GM15510 (cell line): ENCODE measurements around the gene EIF3K.
A peak's percentile ranks its signal among the peaks of the same experiment; 100 is the strongest.

Experiments used
- POLR2A ChIP-seq: IDR thresholded peaks from 3 replicates; pipeline ENCODE4 v1.6.1; 2011; ENCODE audit warnings: borderline replicate concordance; ENCODE audit not compliant: insufficient read length; ENCODE audit errors: extremely low read depth

Gene EIF3K

DNA sequence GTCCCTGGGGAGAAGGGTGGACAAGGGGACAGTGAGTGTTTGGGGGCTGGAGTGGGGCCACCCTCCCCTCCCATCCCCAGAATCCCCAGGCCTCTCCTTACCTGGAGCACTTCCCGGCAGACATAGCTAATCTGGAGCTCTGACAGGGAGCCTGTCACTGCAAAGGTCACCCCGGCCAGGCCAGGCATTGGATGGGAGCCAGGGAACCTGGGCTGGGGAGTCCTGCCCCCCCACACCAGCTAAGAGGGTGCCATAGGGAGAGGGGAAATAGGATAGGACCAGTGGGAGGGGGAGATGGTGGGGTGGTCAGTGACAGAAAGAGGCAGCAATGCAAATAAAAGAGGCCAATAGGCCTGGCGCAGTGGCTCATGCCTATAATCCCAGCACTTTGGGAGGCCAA, 4.7 kb upstream of the EIF3K start:
- no peak for TF ChIP-seq POLR2A

DNA sequence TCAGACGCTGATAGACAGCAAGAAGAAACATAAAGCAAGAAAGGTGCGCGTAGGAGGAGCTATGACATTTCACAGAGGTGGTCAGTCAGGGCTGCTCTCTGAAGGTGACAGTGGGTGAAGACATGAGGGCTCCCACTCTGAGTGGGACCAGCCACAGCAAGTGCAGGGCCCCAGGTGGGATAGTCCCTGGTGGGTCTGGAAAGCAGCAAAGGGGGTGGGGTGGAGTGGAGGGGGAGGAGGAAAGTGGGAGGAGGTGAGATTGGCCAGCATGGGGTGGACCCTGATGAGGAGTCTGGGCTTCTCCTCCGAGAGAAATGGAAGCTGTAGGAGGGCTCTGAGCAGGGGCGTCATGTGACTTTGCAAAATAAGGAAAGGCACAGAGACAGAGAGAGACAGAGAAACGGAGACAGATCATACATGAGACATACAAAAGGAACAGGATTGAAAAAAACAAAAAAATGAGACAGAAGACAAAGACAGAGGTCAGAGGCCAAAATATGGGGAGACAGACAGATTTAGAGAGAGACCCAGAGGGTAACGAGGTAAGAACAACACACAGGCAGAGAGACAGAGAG, 3.9 kb upstream of the EIF3K start:
- no peak for TF ChIP-seq POLR2A

DNA sequence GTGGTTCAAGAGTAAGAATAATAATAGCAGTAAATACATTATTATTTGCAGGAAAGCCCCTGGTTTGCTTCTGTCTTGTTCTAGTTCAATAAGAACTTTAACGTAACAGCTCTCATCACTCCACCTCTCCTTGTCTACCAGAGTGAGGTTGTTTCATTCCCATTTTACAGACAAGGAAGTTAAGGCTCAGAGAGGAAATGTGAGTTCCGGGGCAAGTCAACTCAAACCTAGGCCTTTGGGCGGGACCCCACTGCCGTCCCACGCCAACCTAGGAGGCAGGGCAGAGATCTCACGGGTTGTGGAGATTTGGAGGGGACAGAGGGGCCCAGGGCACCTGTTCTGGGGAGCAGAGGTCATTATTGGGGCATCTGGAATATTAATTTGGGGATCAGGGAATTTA, 2.7 kb upstream of the EIF3K start:
- TF ChIP-seq POLR2A = peak; percentile 42

DNA sequence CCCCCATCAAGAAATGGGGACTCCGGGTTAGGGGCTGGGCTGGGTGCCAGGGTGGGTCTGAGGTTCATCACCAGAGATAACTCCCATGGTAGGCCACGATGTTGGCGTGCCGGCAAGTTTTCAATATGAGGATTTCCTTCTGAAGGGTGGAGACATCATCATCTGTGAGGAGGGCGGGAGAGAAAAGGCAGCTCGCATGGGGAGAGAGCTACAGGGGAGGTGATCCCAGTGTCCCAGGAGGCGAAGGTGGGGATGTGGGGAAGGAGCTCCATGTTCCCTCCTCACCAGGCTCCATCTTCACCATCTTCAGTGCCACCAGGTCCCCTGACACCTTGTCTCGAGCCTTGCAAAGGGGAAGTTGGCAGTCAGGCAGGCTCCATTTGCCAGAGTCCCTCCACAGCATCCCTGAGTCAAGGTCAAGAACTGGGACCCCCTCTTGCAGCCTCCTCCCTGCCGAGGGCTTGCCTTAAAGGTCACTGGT, 1.7 kb upstream of the EIF3K start:
- TF ChIP-seq POLR2A = no peak

DNA sequence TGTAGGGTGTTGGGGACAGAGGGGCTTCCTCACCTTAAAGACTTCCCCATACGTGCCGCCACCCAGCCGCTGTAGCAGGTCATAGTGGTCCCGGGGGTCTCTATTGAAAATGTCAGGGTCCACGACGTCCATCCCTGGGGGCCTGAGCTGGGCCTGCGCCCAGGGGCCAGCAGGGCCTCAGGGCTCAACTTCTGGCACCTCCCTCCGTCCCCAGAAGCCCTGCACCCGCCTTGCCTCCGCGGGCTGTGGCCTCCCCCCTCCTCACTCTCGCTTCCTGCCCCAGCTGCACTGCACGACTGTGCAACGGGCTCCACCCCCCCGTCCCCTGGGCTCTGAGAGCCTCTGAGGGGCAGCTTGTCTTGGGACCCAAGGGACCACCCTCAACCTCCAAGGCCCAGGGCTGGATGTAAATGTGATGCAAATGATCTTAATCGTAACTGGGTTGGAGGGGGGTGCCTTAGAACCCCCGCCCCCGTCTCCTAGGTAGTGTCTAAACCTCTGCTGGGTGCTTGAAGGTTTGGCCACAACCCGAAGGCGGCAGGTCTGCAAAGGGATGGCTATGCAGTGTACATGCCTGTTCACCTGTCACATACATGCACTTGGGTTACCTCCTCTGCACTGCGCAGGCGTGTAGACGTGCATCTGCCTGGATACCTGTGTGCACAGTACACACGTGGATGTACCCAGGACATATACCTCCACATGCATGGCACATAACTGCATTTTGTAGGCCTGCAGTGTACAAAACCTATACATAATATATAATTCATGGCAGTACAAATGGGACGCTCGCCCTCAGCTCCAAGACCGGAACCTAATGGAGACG, 1.0 kb upstream of the EIF3K start, which contains the start of gene MAP4K1:
MAP4K1 (minus strand) TSS at position 190 of the 826 bp plus-strand sequence; CDS start at position 132, 58 bp downstream.
- TF ChIP-seq POLR2A = peak; percentile 70

DNA sequence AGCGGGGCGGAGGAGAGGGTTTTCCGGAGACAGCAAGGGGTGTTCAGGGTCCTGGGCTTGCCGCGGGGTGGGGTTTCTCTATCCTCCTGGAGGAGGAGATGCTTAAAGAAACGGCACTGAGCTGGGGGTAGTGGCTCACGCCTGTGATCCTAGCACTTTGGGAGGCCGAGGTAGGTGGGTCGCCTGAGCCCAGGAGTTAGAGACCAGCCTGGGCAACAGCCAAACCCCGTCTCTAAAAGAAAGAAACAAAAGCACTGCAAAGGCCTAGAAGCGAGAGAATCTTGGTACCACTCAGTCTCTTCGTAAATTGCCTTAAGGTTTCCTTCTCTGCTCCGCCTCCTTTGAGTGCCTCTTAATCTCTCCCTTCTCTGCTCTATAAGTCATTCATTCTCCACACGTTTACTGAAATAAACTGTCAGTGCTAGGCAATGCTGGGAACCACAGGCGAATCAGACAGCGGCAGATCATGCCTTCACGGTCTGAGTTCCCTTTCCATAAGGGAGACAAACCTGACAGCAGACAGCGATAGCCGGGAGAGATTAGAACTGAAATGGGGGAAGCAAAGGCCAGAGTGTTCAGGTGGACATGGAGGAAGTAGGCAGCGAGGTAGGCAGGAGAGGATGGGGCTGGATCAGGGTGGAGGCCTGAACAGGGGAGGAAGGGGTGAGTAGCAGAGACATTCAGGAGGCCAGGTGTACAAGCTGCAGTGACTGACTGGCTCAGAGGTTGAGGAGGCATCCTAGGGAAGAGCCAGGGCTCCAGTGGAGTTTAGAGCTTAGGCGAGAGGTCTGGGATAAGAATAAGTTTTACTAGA, 580 bp downstream of the EIF3K start:
- no peak for TF ChIP-seq POLR2A

DNA sequence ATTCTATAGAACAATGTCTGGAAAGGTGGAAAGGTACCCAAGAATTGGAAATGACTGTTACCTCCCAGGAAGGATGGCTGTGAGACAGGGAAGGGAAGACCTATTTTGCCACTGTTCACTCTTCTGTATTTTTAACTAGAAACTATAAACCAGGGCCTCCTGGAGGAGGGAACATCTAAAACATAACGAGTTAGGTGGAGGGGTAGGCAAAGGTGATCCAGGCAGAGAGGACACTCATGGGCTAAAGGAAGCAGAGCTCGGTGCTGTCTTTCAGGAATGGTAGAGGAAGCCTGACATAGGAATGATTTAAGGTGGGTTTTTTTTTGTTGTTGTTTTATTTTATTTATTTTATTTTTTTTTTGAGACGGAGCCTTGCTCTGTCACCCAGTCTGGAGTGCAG, 5.8 kb downstream of the EIF3K start:
- no peak for TF ChIP-seq POLR2A

DNA sequence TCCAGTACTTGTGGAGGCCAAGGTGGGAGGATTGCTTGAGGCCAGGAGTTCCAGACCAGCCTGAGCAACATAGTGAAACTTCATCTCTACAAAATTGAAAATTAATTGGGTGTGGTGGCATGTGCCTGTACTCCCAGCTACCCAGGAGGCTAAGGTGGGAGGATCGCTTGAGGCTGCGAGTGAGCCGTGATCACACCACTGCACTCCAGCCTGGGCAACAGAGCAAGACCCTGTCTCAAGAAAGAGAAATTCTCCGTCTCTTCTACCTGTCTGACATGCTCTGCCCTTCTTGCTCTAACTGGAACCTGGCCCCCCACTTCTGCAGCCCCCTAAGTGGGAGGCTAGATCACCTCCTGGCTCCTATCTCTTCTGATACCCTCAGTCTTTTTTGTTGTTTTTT, 7.4 kb downstream of the EIF3K start:
- TF ChIP-seq POLR2A = no peak

DNA sequence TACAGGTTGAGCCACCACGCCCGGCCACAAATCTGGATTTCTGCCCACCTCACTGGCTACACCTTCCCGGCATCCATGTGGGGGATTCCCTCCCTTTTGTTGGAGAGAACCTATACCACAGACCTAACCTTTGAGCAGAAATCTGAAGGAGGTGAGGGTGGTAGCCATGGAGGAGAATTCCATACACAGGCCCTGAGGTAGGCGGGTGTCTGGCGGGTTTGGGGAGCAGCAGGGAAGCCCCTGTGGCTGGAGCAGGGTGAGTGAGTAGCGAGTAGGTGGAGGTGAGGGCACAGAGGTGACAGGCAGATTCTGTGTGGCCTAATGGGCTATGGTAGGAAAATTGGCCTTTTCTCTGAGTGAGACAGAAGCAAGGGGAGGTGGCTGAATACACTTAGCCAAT, 10.6 kb downstream of the EIF3K start:
- TF ChIP-seq POLR2A = no peak

DNA sequence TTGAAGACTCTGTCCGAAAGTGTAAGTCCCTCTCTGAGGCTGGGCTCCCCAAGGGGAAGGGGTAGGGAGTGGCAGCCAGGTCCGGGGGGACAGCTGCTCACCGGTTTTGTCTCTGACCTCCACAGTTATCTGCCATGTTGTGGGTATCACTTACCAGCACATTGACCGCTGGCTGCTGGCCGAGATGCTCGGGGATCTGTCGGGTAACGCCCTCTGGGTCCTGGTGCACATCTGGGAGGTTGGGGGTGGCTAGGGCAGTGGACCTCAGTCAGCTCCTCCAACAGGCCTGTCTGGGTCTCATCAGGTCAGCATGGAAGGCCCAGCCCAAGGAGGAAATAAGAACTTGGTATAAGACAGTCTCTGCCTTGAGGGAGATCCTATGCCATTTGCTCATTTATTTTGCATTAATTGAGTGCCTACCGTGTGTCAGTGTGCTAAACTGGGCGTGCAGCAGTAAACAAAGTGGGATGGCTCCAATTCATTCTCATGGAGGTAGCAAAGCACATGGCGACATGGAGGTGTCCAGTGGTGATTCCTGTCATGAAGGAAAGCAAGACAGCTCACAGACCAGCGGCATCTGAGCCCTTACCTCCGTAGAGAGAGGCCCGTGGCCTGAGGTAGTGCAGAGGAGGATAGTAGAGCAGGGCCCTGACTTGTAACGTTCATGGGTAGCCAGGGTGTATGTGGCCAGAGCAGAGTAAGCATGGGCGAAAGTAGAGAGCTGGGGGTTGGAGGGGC, 13.7 kb downstream of the EIF3K start:
- no peak for TF ChIP-seq POLR2A

DNA sequence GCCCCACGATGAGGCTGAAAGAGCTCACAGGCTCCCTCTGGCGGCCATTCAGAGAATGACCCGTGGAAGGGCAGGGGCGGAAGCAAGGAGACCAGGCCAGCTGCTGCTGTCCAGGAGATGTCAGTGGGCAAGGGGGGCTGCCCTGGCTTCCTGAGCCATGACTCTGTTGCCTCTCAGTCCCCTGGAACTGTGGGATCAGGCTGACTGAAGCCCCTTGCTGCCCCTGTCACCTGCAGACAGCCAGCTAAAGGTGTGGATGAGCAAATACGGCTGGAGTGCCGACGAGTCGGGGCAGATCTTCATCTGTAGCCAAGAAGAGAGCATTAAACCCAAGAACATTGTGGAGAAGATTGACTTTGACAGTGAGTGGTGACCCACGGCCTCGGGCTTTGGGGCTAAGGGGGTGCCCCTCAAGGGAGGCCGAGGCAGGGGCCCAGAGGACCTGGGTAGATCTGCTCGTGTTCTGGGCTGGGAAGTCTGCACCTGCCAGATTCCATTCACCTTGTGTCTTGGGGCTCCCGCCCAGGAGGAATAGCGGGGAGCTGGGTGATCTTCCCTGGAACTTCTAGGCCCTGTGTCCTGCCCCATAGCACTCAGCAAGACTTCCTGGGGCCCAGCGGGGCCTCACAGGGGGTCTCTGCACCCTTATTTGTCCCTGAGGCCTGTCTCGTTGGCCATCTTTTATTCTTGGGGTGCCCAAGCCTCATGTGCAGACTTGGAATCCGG, 15.9 kb downstream of the EIF3K start:
- TF ChIP-seq POLR2A = no peak

DNA sequence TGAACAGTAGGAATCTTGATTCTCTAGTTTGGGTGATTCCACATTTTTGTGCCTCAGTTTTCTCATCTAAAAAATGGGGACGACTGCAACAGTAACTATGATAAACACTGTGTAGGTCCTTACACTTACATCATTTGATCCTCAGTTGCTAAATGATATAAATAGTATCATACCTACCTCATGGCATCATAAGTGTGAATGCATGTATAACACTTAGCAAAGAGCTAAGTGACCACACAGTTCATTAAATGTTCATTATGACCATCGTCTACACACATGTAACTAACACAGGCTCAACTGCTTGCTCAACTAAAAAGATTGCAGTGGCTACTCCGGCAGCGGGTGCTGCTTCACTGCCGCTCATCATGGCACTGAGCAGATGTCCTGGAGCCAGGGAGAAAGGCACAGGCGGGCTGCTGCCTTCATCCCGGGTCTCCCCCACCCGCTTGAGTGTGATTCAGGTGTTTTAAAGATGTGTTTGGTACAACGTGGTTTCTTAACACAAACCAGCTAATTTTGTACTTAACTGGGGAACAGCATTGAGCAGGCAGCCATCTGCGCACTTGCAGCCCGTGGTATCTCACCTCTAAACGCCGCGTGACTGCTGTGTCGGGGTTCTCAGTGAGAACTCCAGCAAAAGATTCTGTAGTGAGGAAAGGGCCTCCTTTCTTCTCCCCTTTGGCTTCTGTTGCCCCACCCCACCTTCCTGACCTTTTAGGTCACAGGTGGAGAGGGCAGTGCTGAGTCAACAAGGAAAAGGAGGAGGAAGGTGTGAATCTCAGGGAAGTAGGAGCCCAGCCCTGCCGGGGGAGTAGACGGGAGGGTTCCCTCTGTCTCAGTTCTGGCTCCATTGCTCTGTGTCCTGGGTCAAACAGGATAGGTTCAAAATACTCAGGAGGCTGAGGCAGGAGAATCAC, 16.8 kb downstream of the EIF3K start:
- no peak for TF ChIP-seq POLR2A

DNA sequence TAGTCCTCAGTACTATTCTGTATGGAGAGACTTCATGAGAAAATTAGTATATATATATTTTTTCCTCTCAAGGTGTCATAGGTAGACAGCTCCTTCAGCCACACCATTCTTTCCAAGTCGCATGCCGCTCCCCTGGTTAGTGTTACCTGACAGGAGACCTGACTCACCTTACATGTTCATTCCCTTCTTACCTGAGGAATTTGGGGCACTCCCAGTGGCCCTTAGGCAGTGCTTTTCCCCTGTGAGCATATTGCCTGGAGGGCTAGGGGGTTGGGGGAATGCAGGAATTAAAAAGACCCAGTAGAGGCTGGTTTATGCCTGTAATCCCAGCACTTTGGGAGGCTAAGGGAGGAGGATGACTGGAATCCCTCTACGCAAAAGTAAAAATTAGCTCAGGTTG, 19.5 kb downstream of the EIF3K start:
- no peak for TF ChIP-seq POLR2A
